GM19455 (cell line): ENCODE measurements around the gene FASLG.

Experiments used
- ATAC-seq: cut with Tn5 transposase; IDR thresholded peaks from one replicate; pipeline ENCODE4 v1.9.1; 2021; ENCODE audit not compliant: unreplicated experiment

Gene FASLG

DNA sequence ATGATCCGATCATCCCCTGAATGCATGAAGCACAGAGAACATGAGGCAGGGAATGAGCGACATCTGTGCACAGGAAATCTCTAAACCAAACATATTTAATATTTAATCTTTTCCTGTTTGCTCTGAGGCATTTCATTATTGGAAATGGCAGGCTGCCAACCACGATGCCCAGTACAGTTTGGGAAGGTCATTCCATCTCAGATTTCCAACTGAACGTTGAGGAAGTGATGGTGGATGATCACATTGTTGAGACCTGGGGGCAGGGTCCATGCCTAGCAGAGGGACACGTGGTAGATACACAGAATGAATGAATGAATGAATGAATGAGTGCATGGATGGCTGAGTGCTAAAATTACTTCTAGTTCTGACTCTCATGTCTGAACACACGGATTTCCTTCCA lies 15.9 kb upstream of the FASLG start:
- no peak for ATAC-seq

DNA sequence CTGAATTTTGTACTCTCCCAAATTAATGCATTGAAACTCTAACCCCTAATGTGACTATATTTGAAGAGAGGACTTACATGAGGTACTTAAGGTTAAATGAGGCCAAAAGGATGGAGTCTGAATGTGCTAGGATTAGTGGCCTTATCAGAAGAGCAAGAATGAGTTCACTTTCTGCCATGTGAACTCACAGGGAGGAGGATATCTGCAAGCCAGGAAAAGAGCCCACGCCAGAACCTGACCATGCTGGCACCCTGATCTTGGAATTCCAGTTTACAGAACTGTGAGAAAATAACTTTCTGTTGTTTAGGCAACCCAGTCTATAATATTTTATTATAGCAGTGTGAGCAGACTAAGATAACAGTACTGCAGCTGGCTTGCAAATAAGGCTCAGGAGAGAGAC lies 12.2 kb upstream of the FASLG start:
- ATAC-seq: no peak

DNA sequence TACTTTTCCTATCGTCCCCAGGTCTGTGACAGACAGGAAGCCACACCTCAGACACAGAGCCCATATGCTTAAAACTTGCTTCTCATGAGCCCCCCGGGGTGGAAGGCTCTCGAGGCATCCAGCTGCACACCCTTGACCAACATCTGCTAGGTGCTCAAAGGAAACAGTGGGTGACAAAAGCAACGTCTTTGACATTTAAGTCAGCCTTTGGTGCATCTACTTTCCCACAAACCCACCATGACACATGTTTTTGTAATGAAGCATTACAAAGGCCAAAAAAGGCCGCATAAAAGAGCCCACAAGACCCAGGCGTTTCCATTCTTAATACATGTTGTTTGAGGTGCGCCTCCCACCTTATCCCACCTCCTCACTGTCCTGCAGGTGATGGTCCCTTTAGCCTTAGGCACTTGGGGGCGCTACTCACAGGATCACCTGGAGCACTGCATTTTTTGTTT lies 11.8 kb upstream of the FASLG start:
- ATAC-seq: no peak

DNA sequence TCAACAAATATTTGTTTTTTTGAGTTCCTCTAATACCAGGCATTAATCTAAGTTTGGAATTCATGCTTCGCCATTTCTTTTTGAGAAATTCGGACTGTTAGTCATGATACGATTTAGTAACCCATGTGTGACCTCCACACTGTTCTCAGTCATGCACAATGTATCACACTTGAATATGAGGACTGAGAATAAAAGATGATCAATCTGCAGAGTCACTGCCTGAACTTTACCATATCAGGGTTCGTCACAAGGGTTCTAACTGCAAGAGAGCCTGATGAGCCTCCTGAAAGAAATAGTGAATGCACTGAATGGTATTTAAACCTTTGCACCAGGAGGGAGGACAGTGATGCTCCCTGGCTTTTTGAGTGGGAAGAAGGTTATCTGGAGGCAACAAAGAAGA lies 10.9 kb upstream of the FASLG start:
- ATAC-seq: no peak

DNA sequence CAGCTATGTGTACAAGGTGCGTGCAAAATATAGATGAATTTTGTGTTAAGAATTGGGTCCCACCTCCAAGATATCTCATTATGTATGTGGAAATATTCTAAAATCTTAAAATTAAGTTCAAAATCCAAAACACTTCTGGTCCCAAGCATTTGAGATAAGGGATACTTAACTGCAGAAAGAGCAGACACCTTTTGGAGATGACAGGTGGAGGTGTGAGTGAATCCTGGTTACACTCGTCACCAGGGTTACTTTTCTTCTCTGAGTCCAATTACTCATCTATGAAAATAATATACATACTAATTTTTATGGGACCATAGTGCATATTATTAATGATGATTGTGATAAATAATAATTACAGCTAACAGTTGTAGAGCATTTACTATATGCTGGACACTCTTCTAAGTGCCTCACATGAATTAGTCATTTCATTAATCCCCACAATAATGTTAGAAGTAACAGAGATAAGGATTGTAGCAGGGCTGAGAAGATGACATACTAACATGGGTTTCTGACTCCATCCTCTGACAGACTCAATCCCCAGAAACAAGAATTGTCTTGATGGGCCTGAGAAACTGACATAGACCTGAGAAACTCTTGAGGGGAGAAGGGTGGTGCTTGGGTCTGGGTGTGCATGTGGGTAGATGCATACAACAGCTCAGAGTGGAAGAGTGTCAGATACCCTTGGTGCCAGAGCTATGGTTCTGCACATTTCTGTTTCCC lies 8.3 kb upstream of the FASLG start:
- no peak for ATAC-seq

DNA sequence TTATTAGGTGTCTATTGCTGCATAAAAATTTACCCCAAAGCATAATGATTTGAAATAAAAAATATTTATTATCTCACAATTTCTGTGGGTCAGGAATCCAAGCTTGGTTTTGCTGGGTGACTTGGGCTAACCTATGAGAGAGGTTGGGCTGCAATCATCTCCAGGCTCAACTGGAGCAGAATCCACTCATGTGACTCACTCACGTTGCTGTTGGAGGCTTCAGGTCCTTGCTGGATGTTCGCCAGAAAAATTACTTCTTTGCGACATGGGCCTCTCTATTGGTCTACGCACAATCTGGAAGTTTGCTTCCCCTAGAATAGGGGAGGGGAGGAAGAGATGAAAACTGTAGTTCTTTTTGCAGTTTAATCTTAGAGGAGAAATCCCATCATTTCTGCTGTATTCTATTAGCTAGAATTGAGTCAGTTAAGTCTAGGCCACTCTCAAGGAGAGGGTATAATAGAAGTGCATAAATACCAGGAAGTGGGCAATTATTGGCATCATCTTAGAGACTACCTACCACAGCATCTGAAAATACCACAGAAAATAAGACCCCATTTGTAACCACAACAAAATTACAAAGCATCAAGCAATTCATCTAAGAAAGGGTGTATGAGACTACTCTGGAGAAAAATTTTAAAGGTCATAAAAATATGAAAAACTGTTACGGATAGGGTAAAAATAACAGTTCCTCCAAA lies 5.7 kb upstream of the FASLG start:
- no peak for ATAC-seq

DNA sequence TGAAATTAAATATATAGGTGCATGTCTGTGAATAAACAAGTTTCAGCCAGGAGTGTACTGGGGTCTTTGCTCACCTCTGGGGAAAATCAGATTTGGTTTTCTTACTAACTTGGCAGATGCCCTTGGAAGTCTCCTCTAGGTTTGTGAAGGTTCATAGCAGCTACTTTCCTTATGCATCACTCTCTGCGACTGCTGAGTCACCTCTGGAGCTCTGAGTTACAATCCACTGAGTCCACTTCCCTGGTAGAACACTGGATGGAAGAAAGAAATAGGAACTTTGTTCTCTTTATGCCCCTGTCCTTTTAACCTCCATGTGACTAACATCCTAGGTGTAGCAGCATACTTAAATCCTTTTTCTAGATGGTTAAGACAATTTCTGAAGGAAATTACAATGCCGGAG lies 4.4 kb upstream of the FASLG start:
- no peak for ATAC-seq

DNA sequence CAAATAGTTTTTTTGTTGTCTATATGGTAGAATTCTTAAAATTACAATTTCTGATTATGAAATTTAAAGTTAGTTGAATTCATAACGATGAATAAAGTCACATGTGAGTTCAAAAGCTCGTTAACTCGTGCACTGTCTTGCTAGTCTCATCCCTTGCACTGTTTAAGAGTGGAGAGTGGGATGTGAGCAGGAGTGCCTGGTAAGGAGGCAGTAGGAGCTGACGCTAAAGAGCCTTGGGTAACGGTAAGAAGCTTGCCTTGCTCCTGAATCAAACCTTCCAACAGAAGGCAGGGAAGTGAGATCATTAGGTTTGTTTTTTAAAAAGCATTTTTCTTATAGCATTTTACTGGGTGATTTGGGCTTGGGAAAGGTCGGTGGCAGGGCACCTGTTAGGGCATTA lies 2.3 kb upstream of the FASLG start:
- no peak for ATAC-seq

DNA sequence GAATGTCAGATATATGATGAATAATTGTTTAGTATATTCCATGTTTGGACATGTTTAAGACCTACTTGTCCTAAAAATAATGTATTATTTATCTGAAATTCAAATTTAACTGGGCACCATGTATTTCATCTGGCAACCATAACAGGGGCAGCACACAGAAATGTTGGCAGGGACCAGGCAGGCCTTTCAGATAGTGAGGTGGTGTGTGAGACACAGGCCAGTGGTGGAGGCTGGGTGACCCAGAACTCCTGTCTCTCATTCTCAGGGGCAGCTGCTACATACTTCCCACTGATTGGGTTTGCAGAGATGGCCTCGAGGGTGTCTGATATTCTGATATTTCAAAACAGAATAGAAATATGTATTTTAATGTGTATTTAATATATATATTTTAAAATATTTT lies 1.3 kb upstream of the FASLG start:
- ATAC-seq: no peak

DNA sequence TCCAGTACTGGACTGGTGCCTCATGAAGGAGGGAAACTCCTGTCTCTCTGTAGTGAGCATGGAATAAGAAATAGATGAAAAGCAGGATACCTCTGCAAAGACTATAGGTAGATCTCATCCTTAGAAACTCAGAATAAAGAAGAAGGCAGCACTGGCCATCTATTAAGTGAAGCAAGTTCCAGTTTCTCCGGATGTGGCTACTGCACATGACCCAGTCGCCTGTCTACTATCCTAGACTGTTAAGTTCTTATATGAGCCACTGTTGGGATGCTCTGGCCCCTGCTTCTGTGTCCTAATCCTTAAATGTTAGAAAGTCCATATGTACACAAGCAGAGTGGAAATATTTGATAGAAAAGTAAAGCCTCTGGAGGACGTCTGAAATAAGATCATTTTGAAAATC lies 2.2 kb downstream of the FASLG start:
- ATAC-seq: no peak

DNA sequence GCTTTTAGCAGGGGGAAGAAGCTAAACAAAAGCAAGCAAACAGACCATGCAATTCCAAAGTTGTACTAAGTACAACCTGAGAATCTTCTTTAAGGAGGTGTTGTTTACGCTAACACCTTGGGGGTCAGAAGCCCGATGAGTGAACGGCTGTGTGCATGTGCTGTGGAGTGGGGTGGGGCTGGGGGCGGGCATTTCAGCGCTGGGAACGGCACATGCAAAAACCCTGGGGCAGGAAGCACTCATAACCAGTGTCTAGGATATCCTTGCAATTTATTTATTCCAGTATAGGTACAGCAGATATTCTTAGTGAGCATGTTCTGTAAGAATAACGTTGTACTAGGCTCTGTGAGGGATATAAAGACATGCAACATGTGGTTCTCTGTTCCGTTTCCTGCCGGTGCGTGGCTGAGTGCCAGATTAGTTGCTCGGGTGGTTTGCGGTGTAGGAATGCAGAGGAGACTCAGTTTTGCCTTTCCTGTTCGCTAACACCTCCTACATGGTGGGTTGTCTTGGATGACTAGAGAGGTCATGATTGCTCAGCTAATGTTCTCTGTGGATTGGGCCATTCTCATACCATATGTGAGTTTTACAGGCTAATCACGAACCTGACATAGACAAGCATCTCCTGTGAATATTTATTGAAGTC lies 3.7 kb downstream of the FASLG start:
- ATAC-seq: no peak

DNA sequence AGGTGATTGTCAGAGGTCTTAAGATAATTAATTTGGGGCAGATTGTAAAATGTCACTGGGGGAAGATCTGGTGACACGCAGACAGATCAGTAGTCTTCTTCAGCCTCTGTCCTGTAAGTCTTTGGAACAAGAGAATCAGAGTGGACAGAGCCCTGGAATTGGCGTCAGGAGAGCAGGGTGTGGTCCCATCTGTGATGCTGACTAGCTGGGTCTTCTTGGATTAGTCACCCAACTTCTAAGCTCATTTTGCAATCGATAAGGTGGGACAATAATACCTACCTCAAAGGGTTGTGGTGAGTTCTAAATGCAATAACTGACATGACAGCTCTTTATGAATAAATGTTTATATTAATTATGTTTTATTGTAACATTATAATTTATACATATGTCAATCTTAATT lies 4.8 kb downstream of the FASLG start:
- no peak for ATAC-seq

DNA sequence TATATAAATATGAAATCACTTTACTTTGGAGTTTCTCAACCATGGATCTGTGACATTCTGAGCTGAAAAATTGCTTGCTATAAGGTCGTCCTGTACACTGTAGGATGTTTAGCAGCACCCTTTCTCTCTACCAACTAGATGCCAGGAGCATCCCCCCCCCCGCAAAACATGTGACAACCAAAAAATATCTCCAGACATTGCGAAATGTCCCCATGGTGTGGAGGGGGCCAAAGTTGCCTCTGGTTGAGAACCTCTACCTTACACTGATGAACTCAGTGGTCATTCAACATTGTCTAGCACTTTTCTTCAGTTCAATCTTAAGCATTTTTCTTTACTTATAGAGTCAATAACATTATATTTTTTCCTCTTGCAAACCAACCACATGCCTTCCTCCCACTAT lies 9.2 kb downstream of the FASLG start:
- ATAC-seq: no peak

DNA sequence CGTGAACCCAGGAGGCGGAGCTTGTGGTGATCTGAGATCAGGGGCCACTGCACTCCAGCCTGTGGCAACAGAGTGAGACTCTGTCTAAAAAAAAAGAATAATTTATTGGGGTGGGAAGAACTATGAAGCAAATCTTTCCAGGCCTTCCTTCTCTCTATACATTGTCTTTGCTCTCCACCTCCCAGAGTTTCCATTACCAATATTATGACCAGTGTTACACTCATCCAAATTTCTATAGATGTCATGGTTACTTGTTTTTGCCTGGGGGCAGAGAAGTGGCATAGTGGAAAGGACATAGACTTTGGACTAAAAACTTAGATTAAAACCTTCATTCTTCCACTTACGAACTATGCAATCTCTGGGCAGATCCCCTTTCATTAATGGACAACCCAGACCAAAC lies 10.1 kb downstream of the FASLG start:
- ATAC-seq: no peak

DNA sequence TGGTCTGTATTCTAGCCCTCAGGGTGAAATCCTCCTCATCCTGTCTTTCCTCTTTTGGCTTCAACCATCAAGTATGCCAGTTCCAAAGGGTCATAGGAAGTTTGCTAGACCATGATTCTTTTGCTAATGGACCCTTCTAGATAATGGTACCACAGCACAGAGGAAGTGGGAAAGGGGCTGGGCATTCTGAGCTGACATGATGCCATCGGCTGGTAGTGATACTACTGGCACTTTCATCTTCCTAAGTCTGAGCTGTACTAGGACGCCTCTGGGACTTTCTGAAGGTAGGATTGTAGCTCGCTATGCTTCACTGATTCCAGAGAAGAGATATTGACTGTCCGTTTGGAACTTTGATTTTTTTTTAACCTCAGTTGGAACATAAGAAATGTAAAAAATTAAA lies 11.4 kb downstream of the FASLG start:
- no peak for ATAC-seq

DNA sequence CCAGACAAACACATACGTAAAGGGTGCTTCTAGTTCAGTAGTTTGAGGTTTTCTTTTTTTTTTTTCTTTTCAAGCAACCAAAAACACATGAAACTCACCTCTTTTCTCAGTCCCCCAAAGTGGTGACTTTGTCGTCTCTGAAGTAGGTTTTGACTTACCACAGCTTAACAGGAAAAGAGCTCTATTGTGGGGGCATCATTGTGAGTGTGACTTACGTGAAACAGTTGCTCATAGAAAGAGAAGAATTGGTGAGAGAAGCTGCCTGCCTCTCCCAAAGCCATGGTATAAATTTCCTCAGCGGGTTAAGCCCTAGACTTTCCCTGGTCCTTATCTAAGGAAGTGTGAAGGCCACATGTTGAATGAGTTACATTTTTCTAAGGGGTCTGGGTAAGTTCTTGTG lies 11.9 kb downstream of the FASLG start:
- no peak for ATAC-seq

DNA sequence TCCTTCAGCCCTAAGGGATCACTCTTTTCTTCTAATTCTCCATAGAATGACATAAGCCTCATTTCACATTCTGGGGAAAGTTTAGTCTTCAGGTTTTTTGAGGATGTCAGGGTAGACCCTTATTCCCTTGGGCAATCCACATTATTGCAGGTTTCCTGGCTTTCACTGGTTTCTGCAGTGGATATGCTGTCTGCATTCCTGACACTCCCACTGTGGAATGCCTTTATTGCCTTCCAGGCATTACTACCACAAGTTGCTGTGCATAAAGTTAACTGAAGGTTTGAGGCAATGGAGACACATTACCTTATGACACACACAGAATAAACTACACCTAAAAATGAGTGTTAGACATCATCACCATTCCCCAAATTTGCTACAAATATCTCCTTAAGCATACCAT lies 12.7 kb downstream of the FASLG start:
- ATAC-seq: no peak

DNA sequence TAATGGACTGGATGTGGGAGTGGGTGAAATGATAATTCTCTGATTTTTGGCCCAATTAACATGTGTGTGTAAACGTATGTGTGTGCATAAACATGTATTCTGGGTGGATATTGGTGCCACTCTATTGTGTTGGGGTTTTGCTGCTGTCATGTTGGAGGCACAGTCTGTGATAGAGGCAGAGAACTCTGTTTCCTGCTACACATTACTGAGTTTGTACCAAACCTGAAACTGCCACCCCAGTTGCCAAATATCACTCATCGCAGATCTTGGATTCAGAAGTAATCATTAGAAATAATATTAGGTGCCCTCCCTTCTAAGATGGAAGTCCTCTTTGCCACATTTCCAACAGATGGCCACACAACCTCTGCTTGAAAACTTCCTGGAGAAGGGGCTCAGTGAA lies 13.8 kb downstream of the FASLG start:
- no peak for ATAC-seq

DNA sequence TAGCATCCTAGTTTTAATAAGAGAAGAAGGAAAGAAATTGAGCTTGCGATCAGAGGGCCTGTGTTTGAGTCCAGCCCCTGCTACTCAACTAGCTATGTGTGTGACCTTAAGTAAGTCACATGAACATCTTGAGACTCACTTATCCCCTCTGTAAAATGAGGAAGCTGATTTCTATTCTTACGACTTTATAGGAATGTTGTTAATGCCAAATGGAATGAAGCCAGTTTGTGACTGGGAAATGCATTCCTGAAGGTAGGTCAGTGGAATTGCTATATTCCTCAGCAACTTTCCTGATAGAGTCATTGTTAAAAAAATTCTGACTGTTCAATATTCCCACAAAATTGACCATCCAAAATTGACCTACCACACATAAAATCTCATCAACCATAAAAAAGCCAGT lies 14.9 kb downstream of the FASLG start:
- no peak for ATAC-seq

DNA sequence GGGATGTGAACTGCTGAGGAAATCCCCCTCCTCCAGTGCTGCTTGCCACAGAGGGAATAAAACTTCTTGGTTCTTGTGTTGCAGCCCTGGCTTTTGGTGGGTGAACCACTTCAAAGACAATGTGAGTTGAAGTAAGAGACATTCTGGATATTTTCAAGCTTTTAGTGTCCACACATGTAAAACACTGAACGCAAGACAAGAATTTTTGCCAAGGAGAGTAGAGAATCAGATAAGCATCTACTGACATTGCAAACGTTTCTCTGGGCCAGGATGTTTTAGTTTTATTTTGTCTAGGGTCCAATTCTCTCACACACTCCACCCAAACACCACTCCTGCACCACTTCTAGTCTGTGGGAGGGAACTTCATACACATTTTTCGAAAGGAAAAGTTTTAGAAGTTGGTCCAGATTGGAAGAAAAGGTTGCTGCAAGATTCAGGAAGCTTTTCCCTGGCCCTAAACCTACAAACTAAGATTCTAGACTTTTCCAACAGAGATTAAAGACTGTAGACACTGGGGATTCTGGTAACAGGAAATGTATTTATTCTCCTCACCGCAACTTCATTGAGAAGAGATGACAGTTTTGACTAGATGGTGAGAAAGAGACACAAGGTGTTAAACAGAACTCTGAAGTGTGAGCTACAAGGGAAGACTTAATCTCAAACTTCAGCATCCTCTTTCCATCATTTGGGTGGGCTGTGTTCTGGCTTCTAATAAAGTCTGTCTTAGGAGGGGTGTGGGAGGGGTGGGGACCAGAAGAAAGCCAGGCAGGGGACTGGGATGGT lies 16.1 kb downstream of the FASLG start:
- ATAC-seq: no peak

DNA sequence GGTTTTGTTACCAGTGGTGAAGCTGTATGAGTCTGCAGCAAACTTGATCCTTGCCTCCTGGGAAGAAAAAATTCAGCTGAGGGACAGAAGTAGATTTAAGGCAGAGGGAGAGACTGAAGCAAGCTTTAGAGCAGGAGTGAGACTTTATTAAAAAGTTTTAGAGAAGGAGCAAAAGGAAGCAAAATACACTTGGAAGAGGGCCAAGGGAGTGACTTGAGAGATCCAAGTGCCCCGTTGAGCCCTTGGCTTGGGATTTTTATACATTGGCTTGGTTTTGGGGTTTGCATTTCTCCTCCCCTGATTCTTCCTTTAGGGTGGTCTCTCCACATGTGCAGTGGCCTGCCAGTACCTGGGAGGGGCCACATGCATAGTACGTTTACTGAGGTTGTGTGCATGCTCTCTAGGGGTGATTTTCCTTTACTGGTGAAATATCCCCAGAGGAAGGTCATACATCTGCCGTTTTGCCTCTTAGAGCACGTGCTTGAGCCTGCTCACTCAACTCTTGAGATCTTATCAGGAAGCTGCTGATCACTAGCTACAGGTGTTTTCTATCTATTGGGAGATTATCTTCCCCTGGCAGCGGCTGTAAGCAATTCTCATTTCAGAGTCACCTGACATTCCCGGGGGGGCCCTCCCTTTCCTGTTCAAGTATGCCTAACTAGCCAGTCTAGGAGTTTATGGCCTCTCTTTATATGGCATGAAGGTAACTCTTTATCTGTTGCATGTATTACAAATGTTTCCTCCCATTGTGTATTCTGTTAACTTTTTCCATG lies 20.3 kb downstream of the FASLG start:
- ATAC-seq: no peak
